GM20000 (cell line): ENCODE data around the gene TBX1.

Experiments
- DNase-seq: peaks from one replicate; pipeline ENCODE4 v3.0.0; 2012; ENCODE audit warnings: low spot score
- CTCF ChIP-seq: IDR thresholded peaks from 2 replicates; pipeline ENCODE4 v1.5.1; 2012; ENCODE audit warnings: mild to moderate bottlenecking, control low read depth; ENCODE audit errors: extremely low read depth, missing control alignments

Gene TBX1

DNA sequence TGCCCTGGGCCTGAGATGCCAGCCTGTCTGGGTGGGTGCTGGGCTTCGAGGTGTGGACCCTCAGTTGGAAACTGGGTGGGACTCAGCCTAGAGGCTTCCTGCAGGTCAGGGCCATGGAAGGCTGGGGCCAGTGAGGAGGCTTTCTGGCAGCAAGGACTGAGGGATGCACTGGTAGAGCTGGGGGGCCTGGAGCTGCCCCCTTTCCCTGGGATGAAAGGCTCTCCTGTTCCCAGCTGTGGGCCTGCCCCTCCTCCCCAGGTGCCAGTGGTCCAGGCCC is 43.8 kb upstream of the TBX1 start:
- TF ChIP-seq CTCF: no peak
- no peak for DNase-seq

DNA sequence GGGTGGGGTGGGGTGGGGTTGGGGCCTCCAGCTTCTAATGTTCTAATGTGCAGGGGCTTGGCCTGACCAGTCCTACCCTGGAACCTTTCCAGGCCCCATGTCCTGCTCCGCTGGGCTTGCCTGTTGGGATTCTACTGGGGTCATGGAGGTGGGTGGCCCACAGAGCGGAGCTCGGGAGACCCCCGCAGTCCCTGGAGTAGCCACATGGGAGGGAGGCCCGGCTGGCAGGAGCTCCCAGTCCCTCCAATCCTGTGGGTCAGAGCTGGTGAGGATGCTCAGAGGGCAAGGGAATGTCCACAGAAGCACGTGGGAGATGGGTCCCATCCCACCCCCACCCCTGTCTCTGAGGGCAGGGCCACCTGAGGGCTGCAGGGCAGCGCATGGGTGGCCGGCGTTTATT is 43.4 kb upstream of the TBX1 start:
- DNase-seq: peak; percentile 56
- no peak for TF ChIP-seq CTCF

GRCh38 chr22:19717691-19718455 is 42.7 kb upstream of the TBX1 start:
- peak; percentile 97 for DNase-seq
- peak; percentile 92 for TF ChIP-seq CTCF

- no peak for TF ChIP-seq CTCF
- peak; percentile 54 for DNase-seq
Measured at GRCh38 chr22:19718456-19719049, 42.0 kb upstream of the TBX1 start.

GRCh38 chr22:19719050-19719482 is 41.5 kb upstream of the TBX1 start:
- peak; percentile 55 for DNase-seq

GRCh38 chr22:19719488-19720021 is 41.0 kb upstream of the TBX1 start:
- TF ChIP-seq CTCF: no peak
- no peak for DNase-seq

More at GRCh38 chr22:19719050-19719482, 41.5 kb upstream of the TBX1 start:
- TF ChIP-seq CTCF: no peak

DNA sequence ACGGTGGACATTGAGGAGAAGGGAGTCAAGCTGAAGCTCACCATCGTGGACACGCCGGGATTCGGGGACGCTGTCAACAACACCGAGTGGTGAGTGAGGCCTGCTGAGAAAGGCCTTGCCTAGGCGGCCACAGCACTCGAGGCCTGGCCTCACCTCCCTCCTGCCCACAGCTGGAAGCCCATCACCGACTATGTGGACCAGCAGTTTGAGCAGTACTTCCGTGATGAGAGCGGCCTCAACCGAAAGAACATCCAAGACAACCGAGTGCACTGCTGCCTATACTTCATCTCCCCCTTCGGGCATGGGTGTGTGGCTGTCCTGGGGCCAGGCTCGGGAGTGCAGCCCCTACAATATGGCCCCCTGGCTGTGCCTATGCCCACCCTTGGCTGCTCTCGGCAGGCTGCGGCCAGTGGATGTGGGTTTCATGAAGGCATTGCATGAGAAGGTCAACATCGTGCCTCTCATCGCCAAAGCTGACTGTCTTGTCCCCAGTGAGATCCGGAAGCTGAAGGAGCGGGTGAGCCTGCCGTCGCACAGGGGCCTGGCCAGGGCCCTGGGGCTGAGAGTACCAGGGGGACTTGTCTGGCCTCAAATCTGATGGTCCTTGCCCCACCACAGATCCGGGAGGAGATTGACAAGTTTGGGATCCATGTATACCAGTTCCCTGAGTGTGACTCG is 40.3 kb upstream of the TBX1 start:
- no peak for TF ChIP-seq CTCF
- DNase-seq: no peak
